Measurements from ENCODE around the gene ATXN1.
"Not testable (repeated sequence)": the region's sequence is repeated elsewhere in the genome, so short reads cannot be mapped to it uniquely, and the experiment has no call there.

Gene ATXN1

GRCh38 chr6:16644540-16645250 lies 116.6 kb downstream of the ATXN1 start:
- DNase-seq (ENCODE audit: low read depth): no peak

DNA sequence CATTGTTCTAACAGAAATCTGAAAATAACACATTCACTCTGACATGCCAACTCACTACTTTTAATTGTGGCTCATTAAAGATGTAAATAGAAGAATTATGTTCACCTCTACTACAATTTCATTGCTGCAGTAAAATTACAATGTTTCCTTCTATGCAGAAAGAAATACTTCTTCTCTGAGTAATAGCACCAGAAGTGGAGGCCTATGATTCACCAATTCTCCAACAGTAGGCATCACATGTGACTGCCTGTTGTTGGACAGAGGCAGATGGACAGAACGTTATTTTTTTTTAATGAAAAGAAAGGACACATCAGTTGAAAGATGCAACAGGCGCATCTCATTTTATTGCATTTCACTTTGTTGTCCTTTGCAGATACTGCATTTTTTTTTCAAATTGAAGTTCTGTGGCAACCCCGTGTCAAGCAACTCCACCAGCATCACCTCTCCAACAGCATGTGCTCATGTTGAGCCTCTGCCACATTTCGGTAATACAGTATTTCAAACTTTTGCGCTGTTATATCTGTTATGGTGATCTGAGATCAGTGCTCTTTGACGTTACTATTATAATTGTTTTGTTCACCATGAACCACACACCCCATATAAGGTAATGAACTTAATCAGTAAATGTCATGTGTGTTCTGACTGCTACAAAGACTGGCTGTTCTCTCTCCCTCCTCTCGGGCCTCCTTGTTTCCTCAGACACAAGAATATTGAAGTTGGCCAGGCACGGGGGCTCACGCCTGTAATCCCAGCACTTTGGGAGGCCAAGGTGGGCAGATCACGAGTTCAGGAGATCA lies 121.4 kb downstream of the ATXN1 start:
- DNase-seq (ENCODE audit: low read depth): peak; percentile 93

DNA sequence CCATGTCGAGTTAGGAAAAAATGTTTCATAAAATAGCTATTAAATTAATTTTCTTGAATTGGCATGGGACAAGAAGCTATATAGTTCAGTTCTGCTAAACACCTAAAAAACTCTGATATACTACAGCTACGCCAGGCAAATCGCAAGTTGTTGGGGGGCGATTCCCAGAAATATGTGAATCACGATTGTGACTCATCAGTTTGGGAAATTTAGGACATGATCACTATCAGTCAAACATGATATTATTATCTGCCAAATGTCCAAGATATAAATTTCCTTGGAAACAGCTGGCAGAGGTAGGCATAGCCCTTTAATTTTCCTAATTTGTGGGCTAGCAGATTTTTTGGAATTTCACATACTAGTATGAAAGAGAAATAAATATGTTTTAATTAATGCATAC lies 123.6 kb downstream of the ATXN1 start:
- DNase-seq (ENCODE audit: low read depth): no peak

DNA sequence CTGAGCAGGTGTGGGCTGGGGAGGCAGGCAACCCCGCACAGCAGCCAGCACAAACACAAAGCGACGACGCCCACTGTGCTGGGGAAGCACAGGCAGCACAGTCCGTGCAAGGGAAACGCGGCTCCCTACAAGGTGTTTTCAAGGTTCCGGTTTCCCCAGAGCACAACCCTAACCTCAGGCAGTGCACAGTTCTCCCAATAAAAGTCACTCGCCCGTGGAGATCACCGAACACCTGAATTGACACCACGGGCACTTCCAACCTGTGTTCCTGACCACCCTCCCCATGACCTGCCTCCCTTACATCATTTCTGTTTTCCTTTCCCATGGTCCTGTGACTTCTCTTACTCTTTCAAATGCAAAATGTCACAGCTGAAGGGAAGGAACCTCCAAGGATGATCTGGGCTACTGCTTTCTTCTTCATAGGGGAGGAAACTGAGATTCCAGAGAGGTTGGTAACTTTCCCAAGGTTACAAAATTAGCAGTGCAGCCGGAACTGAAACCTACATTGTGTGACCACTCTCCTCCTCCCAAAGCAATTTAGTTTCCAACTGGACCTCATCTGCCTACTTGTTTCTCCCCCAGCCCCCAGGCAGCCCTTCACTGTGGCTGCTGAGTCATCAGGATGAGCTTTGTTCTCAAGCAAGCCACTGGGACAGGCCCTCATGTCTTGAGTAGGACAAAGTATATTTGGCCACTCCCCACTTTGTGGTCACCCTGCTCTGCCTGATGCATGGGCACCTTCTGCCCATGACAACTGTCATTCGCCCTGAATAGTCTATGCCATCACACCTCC lies 125.3 kb downstream of the ATXN1 start:
- DNase-seq (ENCODE audit: low read depth): peak; percentile 86

DNA sequence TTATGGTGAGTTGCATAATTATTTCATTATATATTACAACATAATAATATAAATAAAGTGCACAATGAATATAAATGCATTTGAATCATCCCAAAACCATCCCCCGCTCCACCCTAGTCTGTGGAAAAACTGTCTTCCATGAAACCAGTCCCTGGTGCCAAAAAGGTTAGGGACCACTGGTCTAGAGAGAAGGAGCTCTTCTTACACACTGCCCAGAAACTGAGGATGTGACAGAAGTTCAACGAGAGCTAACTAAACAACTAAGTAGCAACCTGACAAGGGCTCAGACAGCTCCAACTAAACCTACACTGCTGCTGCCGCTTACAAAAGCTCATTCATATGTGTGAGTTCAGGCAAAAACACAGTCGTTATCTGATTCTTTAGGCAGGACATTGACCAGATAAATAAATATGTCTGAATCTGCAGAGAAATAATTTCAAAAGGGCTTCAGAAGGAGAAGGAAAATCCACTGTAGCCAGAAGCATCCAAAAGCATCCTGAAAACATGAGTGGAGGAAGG lies 125.9 kb downstream of the ATXN1 start:
- no peak for DNase-seq (ENCODE audit: low read depth)

GRCh38 chr6:16634855-16635254 lies 126.4 kb downstream of the ATXN1 start:
- no peak for DNase-seq (ENCODE audit: low read depth)

- no peak for DNase-seq (ENCODE audit: low read depth)
Observed at GRCh38 chr6:16633961-16634360, 127.3 kb downstream of the ATXN1 start.

GRCh38 chr6:16633465-16633864 lies 127.8 kb downstream of the ATXN1 start:
- DNase-seq (ENCODE audit: low read depth): no peak

- no peak for DNase-seq (ENCODE audit: low read depth)
Observed at GRCh38 chr6:16632101-16632500, 129.2 kb downstream of the ATXN1 start.

DNA sequence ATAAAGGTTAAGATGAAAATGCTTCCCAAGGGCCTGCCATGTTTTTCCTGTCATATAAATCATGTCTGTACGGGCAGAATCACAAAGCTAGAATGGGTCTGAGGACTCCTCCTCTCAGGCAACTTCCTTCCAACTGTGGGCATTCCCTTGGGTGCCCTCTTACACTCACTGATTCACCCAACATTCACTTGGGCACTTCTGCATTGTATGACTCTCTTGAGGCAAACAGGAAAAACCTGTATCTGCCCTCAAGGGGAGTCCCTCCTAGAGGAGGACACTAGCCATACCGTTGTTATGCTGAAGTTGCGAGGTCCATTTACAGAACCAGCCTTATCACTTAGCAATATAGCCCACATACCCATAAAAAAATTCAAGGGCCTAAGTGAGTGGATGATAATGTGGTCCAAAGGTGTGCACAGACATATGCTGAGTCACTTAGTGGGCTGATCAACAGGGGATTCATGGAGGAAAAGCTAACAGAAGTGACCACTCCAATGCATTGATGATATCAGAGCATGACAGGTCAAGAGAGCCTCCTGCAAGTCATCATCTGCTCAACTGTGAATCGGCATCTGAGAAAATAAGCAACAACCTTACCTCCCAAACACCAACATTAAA lies 131.1 kb downstream of the ATXN1 start:
- DNase-seq (ENCODE audit: low read depth): no peak

- not testable (repeated sequence) for DNase-seq (ENCODE audit: low read depth)
Observed at GRCh38 chr6:16628580-16628979, 132.7 kb downstream of the ATXN1 start.

GRCh38 chr6:16626650-16627049 lies 134.6 kb downstream of the ATXN1 start:
- no peak for DNase-seq (ENCODE audit: low read depth)

GRCh38 chr6:16625291-16626265 lies 135.7 kb downstream of the ATXN1 start:
- DNase-seq (ENCODE audit: low read depth): peak; percentile 80

DNA sequence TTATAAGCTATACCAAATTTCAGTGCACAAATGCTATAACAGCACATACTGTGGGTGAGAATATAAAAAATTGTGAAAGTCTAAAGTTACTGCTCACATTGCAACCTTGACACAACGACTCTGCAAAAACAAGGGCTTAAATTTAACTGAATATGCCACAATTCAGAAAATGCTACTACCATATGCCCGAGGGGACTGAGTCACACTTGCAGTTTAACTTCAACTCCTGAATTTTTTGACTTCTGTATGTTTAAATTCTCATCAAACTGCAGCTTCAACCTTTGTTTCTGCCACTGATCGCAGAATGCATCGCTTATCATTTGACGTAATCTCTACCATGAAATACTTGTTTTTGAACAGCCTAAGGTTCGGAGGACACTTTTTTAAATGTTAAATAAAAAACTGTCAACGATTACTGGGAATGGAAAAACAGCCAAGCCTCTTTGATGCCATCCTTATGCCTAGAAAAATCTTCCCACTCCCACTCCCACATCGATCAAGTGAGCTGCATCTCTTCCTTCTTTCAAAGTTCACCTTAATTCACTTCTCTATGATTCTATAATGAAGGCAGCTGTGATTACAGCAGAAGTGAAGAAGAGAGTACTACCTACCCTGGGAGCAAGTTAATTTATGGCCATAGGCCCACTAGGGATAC lies 136.5 kb downstream of the ATXN1 start:
- DNase-seq (ENCODE audit: low read depth): peak; percentile 65

DNA sequence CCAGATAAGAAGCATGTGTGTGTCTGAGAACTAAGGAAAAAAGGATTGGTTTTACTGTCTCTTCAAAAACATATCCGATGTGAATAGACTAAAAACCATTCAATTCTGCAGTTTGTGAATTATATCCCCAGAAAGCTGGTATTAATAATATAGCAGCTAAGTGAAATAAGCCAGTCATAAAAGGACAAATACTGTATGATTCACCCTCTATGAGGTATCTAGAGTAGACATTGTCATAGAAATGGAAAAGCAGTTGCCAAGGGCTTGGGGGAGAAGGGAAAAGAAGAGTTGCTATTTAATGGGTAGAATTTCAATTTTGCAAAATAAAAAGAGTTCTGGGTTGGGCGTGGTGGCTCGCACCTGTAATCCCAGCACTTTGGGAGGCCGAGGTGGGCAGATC lies 137.5 kb downstream of the ATXN1 start:
- peak; percentile 24 for DNase-seq (ENCODE audit: low read depth)

DNA sequence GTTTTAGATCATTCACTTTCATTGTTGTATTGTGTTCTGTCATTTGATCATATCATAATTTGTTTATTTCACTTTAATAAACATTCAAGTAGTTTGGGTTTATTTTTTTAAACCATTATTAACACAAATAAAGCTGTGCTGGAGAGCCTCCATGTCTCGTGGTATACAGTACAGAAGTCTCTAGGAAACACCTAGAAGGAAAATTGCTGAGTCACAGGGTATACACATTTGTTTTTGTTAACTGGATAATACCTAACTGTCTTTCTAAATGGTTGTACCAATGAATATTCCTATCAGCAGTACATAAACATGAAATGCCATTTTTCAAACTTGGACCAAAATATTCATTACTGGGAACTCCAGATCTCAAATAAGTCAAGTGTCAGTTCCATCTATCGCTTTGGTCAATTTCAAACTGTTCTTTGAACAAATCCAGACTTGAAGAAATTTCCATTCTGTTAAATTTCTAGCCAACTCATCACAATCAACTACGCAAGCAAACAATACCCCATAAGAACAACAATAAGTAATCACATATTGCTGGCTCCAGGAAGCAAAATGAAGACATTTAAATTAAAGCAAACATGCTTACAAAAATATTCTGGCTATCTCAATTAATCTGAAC lies 138.1 kb downstream of the ATXN1 start:
- DNase-seq (ENCODE audit: low read depth): peak; percentile 21

GRCh38 chr6:16622193-16622592 lies 139.1 kb downstream of the ATXN1 start:
- no peak for DNase-seq (ENCODE audit: low read depth)

- DNase-seq (ENCODE audit: low read depth): no peak
Observed at GRCh38 chr6:16621002-16621401, 140.3 kb downstream of the ATXN1 start.

DNA sequence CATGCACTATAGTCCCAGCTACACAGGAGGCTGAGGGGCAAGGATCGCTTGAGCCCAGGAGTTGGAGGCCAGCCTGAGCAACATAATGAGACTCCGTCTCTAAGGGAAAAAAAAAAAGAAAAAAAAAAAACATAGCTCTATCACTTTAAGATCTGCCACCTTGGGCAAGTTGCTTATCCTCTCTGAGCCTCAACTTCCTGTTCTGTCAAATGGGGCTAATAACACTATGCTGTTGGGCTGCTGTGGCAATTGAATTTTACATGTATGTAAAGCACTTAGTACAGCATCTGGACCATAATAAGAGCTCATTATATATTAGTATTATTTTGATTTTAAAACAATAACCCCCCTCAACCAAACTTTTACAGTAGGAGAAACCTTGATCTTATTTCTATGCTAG lies 141.5 kb downstream of the ATXN1 start:
- DNase-seq (ENCODE audit: low read depth): no peak

DNA sequence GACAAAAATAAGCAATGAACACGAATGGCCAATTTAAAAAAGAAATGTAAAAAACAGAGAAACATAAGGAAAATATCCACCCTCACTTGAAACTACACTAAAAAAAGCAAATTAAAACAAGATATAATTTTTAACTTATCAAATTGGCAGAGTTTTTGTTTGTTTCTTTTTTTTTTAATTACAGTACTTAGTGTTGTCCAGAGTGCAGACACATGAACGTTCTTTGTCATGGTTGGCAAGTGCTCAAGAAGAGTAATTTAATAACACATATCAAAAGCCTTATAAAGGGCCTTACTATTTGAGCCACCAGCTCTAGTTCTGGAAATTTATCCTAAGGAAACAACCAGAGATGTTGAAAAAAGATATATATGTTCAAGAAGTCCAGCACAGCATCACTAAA lies 142.3 kb downstream of the ATXN1 start:
- no peak for DNase-seq (ENCODE audit: low read depth)

Data from EH (cell line).